SH-SY5Y (cell line): ENCODE data around the gene SLC37A3.

Experiments used
- GATA2 ChIP-seq: IDR thresholded peaks from 2 replicates; pipeline ENCODE4 v1.6.1; 2011; ENCODE audit warnings: mild to moderate bottlenecking, low read depth, low read length
- GATA3 ChIP-seq: IDR thresholded peaks from 2 replicates; pipeline ENCODE4 v1.6.1; 2011; ENCODE audit warnings: low read depth, mild to moderate bottlenecking, low read length, moderate library complexity

GRCh38 chr7:140397784-140398750 lies at the start of gene SLC37A3:
- no peak for TF ChIP-seq GATA3
- no peak for TF ChIP-seq GATA2
